Lower lobe of right lung (tissue), 2 donors: ENCODE data around the gene DDX55. TPM values are rescaled to one million over a fixed set of nuclear protein-coding genes. Genes with fewer than 3 reads are reported as not detected.
"Not testable (repeated sequence)": the region's sequence is repeated elsewhere in the genome, so short reads cannot be mapped to it uniquely, and the experiment has no call there.

Experiments
- ATAC-seq, 2 donors: fragments of 200-7000 bp; cut with Tn5 transposase; one replicate each; pipeline ENCODE4 v1.9.1; 2020 to 2022; ENCODE audit warnings: mild to moderate bottlenecking in 2 of 2, moderate library complexity in 2 of 2
- DNase-seq: peaks from one replicate; pipeline ENCODE4 v3.0.0-alpha.2; 2020
- H3K27ac ChIP-seq: fragments of 200-600 bp; one replicate; pipeline ENCODE4 v1.8.0; 2022
- H3K27me3 ChIP-seq: fragments of 200-600 bp; one replicate; pipeline ENCODE4 v1.8.0; 2022; ENCODE audit warnings: low read depth
- H3K36me3 ChIP-seq: fragments of 200-600 bp; one replicate; pipeline ENCODE4 v1.8.0; 2022; ENCODE audit warnings: mild to moderate bottlenecking
- H3K4me1 ChIP-seq: fragments of 200-600 bp; one replicate; pipeline ENCODE4 v1.8.0; 2022
- H3K4me3 ChIP-seq: fragments of 200-600 bp; one replicate; pipeline ENCODE4 v1.8.0; 2022; ENCODE audit warnings: mild to moderate bottlenecking
- H3K9me3 ChIP-seq: fragments of 200-600 bp; one replicate; pipeline ENCODE4 v1.8.0; 2022
- CTCF ChIP-seq: fragments of 200-600 bp; IDR thresholded peaks from one replicate; pipeline ENCODE4 v1.8.0; 2022; ENCODE audit warnings: antibody characterized with exemption, mild to moderate bottlenecking
- intact Hi-C: fragments of 100-400 bp; cut with DNase I; formaldehyde crosslinking; loops from one replicate; pipeline ENCODE4 v1.11.0; 2022
- total RNA-seq: library from RNA; stranded (reverse); fragmentation: NEBNext Ultra II Directional; extraction: Animal tissue kit (Norgen Biotek cat#: 25700); gene quantifications from one replicate; pipeline ENCODE4 v1.2.1, GENCODE V29; 2021
- donor health status: DM: no; HTN: yes; CAD: no; lungs with severe emphysema.

The DDX55 gene
- total RNA-seq, 1 donor from 2014 or later = 20.5 TPM

GRCh38 chr12:123599721-123600120 is 2.2 kb upstream of the DDX55 start:
- Histone ChIP-seq H3K36me3 (peaks cover 55% of the 10 kb centered on the region), H3K4me1 (peaks cover 20% of the 10 kb centered on the region), H3K9me3 (no peaks in the 10 kb centered on the region), H3K27me3 (no peaks in the 10 kb centered on the region), H3K4me3 (no peak overlapping the region), H3K27ac (no peak overlapping the region)
- intact Hi-C loops = no loop called here
- DNase-seq = no peak
- ATAC-seq = no peak
- no peak for TF ChIP-seq CTCF

- no peak for ATAC-seq
Measured at GRCh38 chr12:123602651-123603195, 824 bp downstream of the DDX55 start.

GRCh38 chr12:123603495-123603894 is 1.6 kb downstream of the DDX55 start:
- H3K9me3 ChIP-seq, DNase-seq, ATAC-seq, H3K4me3 ChIP-seq, H3K27me3 ChIP-seq, H3K27ac ChIP-seq, intact Hi-C loops: not testable (repeated sequence)
- H3K4me1 ChIP-seq = peaks cover 20% of the 10 kb centered on the region
- peaks cover 55% of the 10 kb centered on the region for H3K36me3 ChIP-seq

More at GRCh38 chr12:123602651-123603195, 824 bp downstream of the DDX55 start:
- Histone ChIP-seq H3K27me3 (no peaks in the 10 kb centered on the region), H3K4me3 (peak overlapping the region; percentile 100), H3K4me1 (peaks cover 20% of the 10 kb centered on the region), H3K36me3 (peaks cover 55% of the 10 kb centered on the region), H3K27ac (peak overlapping the region; percentile 89), H3K9me3 (no peaks in the 10 kb centered on the region)
- no peak for DNase-seq
- intact Hi-C loops = no loop called here
- no peak for TF ChIP-seq CTCF

- no peaks in the 10 kb centered on the region for H3K27me3 ChIP-seq
- no peak overlapping the region for H3K4me3 ChIP-seq
- peaks cover 11% of the 10 kb centered on the region for H3K4me1 ChIP-seq
- intact Hi-C loops = no loop called here
- H3K27ac ChIP-seq = no peak overlapping the region
- peaks cover 90% of the 10 kb centered on the region for H3K36me3 ChIP-seq
- no peak for TF ChIP-seq CTCF
- no peaks in the 10 kb centered on the region for H3K9me3 ChIP-seq
- ATAC-seq (no peak), DNase-seq (no peak)
Measured at GRCh38 chr12:123607756-123608155, 5.9 kb downstream of the DDX55 start.

GRCh38 chr12:123608182-123608581 is 6.3 kb downstream of the DDX55 start:
- Histone ChIP-seq H3K4me1 (peaks cover 7% of the 10 kb centered on the region), H3K27me3 (no peaks in the 10 kb centered on the region), H3K36me3 (peaks cover 94% of the 10 kb centered on the region), H3K27ac (no peak overlapping the region), H3K9me3 (no peaks in the 10 kb centered on the region), H3K4me3 (no peak overlapping the region)
- TF ChIP-seq CTCF = no peak
- DNase-seq (no peak), ATAC-seq (no peak)
- intact Hi-C loops = no loop called here

- peaks cover 100% of the 10 kb centered on the region for H3K36me3 ChIP-seq
- H3K4me3 ChIP-seq = no peak overlapping the region
- no peaks in the 10 kb centered on the region for H3K4me1 ChIP-seq
- no peaks in the 10 kb centered on the region for H3K9me3 ChIP-seq
- H3K27me3 ChIP-seq = no peaks in the 10 kb centered on the region
- TF ChIP-seq CTCF = no peak
- no peak overlapping the region for H3K27ac ChIP-seq
- ATAC-seq = no peak
- no peak for DNase-seq
- intact Hi-C loops = no loop called here
Measured at GRCh38 chr12:123614110-123614509, 12.2 kb downstream of the DDX55 start.
